Loucy (cell line): Measurements from ENCODE around the gene C22orf42.

ENCODE experiments used
- H2AFZ ChIP-seq: fragments of 200-600 bp; sonication (generic); 2 replicates; pipeline ENCODE4 v1.6.0; 2016; ENCODE audit warnings: antibody characterized with exemption, mild to moderate bottlenecking, low read length, moderate library complexity
- H3F3A ChIP-seq: fragments of 200-600 bp; 2 replicates; pipeline ENCODE4 v1.6.0; 2016; ENCODE audit warnings: antibody characterized with exemption, low read depth, mild to moderate bottlenecking
- H3K27me3 ChIP-seq: fragments of 200-600 bp; sonication (generic); 2 replicates; pipeline ENCODE4 v1.6.1; 2014; ENCODE audit warnings: low read length, mild to moderate bottlenecking; ENCODE audit not compliant: insufficient read depth, poor library complexity, severe bottlenecking
- H3K36me3 ChIP-seq: fragments of 200-600 bp; sonication (generic); 2 replicates; pipeline ENCODE4 v1.6.1; 2016; ENCODE audit warnings: low read length; ENCODE audit not compliant: insufficient read depth
- H3K4me1 ChIP-seq: fragments of 200-600 bp; sonication (generic); 2 replicates; pipeline ENCODE4 v1.5.1; 2014; ENCODE audit warnings: low read length, mild to moderate bottlenecking; ENCODE audit not compliant: insufficient read depth, poor library complexity, severe bottlenecking
- H3K4me2 ChIP-seq: fragments of 200-600 bp; sonication (generic); 2 replicates; pipeline ENCODE4 v1.6.0; 2014; ENCODE audit warnings: antibody characterized with exemption, low read length, low read depth, mild to moderate bottlenecking; ENCODE audit not compliant: poor library complexity, severe bottlenecking
- H3K4me3 ChIP-seq: fragments of 200-600 bp; sonication (generic); 2 replicates; pipeline ENCODE4 v1.5.1; 2014; ENCODE audit warnings: low read length, mild to moderate bottlenecking, mixed read lengths; ENCODE audit not compliant: poor library complexity, severe bottlenecking
- H3K79me2 ChIP-seq: fragments of 200-600 bp; sonication (generic); 2 replicates; pipeline ENCODE4 v1.6.1; 2014; ENCODE audit warnings: low read length; ENCODE audit not compliant: insufficient read depth
- H3K9ac ChIP-seq: fragments of 200-600 bp; sonication (generic); 2 replicates; pipeline ENCODE4 v1.6.0; 2014; ENCODE audit warnings: mild to moderate bottlenecking, low read depth, low read length, moderate library complexity; ENCODE audit not compliant: poor library complexity, severe bottlenecking
- H3K9me2 ChIP-seq: fragments of 200-600 bp; sonication (generic); replicated peaks from 2 replicates; pipeline ENCODE4 v1.6.1; 2016; ENCODE audit warnings: low read depth, low read length, mixed read lengths
- H3K9me3 ChIP-seq: fragments of 200-600 bp; sonication (generic); 2 replicates; pipeline ENCODE4 v1.6.1; 2014; ENCODE audit warnings: mild to moderate bottlenecking, antibody characterized with exemption, low read length, low read depth; ENCODE audit not compliant: insufficient read depth
- H4K20me1 ChIP-seq: fragments of 200-600 bp; sonication (generic); 2 replicates; pipeline ENCODE4 v1.6.0; 2014; ENCODE audit warnings: antibody characterized with exemption, low read length, mild to moderate bottlenecking; ENCODE audit not compliant: insufficient read depth, poor library complexity, severe bottlenecking
- CTCF ChIP-seq: fragments of 200-600 bp; sonication (generic); conservative IDR thresholded peaks from 2 replicates; pipeline ENCODE4 v1.5.1; 2014; ENCODE audit warnings: mild to moderate bottlenecking, antibody characterized with exemption, low read length
- EZH2phosphoT487 ChIP-seq: fragments of 200-600 bp; IDR thresholded peaks from 2 replicates; pipeline ENCODE4 v1.6.1; 2018; ENCODE audit warnings: antibody characterized with exemption, mild to moderate bottlenecking, moderate library complexity, borderline replicate concordance

Gene C22orf42

GRCh38 chr22:32204040-32204855 is 45.1 kb upstream of the C22orf42 start:
- Histone ChIP-seq H3K36me3 (no peaks in the 10 kb centered on the region), H3F3A (no peaks in the 10 kb centered on the region), H3K27me3 (no peaks in the 10 kb centered on the region), H3K79me2 (no peaks in the 10 kb centered on the region), H3K9ac (no peak overlapping the region), H3K4me3 (no peak overlapping the region), H3K9me3 (no peaks in the 10 kb centered on the region), H4K20me1 (no peaks in the 10 kb centered on the region), H2AFZ (no peak overlapping the region), H3K4me2 (no peak overlapping the region), H3K4me1 (peaks cover 3% of the 10 kb centered on the region), H3K9me2 (no peaks in the 10 kb centered on the region)
- no peak for TF ChIP-seq EZH2phosphoT487
- TF ChIP-seq CTCF, result no peak

GRCh38 chr22:32203181-32204039 is 44.3 kb upstream of the C22orf42 start:
- H3K79me2 ChIP-seq, result no peaks in the 10 kb centered on the region
- H3K9me2 ChIP-seq, result no peaks in the 10 kb centered on the region
- no peak for TF ChIP-seq EZH2phosphoT487
- TF ChIP-seq CTCF, result no peak
- peaks cover 3% of the 10 kb centered on the region for H3K4me1 ChIP-seq
- no peak overlapping the region for H2AFZ ChIP-seq
- no peaks in the 10 kb centered on the region for H4K20me1 ChIP-seq
- no peaks in the 10 kb centered on the region for H3K27me3 ChIP-seq
- no peak overlapping the region for H3K4me3 ChIP-seq
- H3K9ac ChIP-seq, result no peak overlapping the region
- no peaks in the 10 kb centered on the region for H3F3A ChIP-seq
- no peak overlapping the region for H3K4me2 ChIP-seq
- no peaks in the 10 kb centered on the region for H3K9me3 ChIP-seq
- no peaks in the 10 kb centered on the region for H3K36me3 ChIP-seq

GRCh38 chr22:32202539-32203180 is 43.6 kb upstream of the C22orf42 start:
- Histone ChIP-seq H3K9ac (no peak overlapping the region), H3K36me3 (no peaks in the 10 kb centered on the region), H3K4me1 (peaks cover 3% of the 10 kb centered on the region), H3K27me3 (no peaks in the 10 kb centered on the region), H3K9me2 (no peaks in the 10 kb centered on the region), H2AFZ (peak overlapping the region; percentile 62; the same call in 1 of the 2 replicates), H3K9me3 (no peaks in the 10 kb centered on the region), H3K79me2 (no peaks in the 10 kb centered on the region), H4K20me1 (no peaks in the 10 kb centered on the region), H3F3A (no peaks in the 10 kb centered on the region), H3K4me3 (no peak overlapping the region), H3K4me2 (no peak overlapping the region)
- TF ChIP-seq CTCF (peak; percentile 74), EZH2phosphoT487 (no peak)
